Measurements from ENCODE around the gene OR5T3.
"Not testable (repeated sequence)": the region's sequence is repeated elsewhere in the genome, so short reads cannot be mapped to it uniquely, and the experiment has no call there.

Gene OR5T3

GRCh38 chr11:56251954-56252353 is at the start of gene OR5T3:
OR5T3 (plus strand) TSS chr11:56252254; CDS start chr11:56252254, 0 bp downstream.
- no peak for FAIRE-seq

GRCh38 chr11:56207790-56208189 is 44.3 kb upstream of the OR5T3 start:
- no peak for FAIRE-seq

- FAIRE-seq, result no peak
These were observed 37.5 kb upstream of the OR5T3 start for GRCh38 chr11:56214537-56214936.

GRCh38 chr11:56219735-56220134 is 32.3 kb upstream of the OR5T3 start:
- FAIRE-seq, result not testable (repeated sequence)

GRCh38 chr11:56234155-56234554 is 17.9 kb upstream of the OR5T3 start, which contains the start of gene OR5T2:
OR5T2 (minus strand) TSS chr11:56234255; CDS start chr11:56233062, 1,193 bp downstream.
- FAIRE-seq, result no peak

GRCh38 chr11:56271092-56271491 is 19.0 kb downstream of the OR5T3 start:
- no peak for FAIRE-seq

- FAIRE-seq, result no peak
These were observed 21.8 kb downstream of the OR5T3 start, which contains the start of gene OR5T1 for GRCh38 chr11:56273854-56274253. OR5T1 (plus strand) TSS chr11:56274154; CDS start chr11:56275639, 1,485 bp downstream.

- no peak for FAIRE-seq
These were observed 40.1 kb downstream of the OR5T3 start, which contains the start of gene OR8H1 for GRCh38 chr11:56292154-56292553. OR8H1 (minus strand) TSS chr11:56292254; CDS start chr11:56291062, 1,192 bp downstream.

- FAIRE-seq, result no peak
These were observed 44.8 kb downstream of the OR5T3 start for GRCh38 chr11:56296898-56297297.

All from endometrium (tissue), 2 donors.